ENCODE results near the gene SOD1. TPM values are rescaled to one million over a fixed set of nuclear protein-coding genes. Genes with fewer than 3 reads are reported as not detected.

Gene SOD1
- total RNA-seq, 2 experiments from 2014 or later, result 316 to 328 TPM

DNA sequence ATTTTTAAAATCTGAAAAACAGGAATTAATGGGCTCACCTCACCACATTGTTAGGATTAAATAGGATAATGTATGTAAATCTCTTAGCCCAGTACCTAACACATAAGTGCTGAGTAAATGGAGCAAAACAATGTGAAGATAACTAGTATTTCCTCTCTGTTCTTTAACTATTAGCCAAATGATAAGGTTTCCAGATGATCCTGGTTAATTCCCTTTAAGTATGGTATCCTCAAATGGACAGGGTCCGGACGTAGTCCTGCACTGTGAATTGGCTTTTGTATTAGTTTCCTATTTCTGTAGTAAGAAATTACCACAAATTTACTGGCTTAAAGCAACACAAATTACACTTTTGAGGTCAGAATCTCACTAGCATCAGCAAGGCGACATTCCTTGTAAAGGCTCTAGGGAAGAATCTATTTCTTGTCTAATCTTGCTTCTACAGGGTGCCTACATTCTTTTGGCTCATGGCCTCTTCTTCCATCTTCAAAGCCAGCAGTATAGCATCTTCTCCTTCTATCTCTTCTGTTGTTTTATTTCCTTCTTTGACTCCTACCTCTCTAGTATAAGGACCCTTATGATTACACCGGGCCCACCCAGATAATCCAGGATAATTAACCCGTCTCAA, 55.4 kb downstream of the SOD1 start:
- Mint-ChIP-seq H3K4me3 (no peak overlapping the region), H3K4me1 (peaks cover 68% of the 10 kb centered on the region), H3K9me3 (peaks cover 2% of the 10 kb centered on the region), H3K27ac (no peak overlapping the region), H3K36me3 (peaks cover 7% of the 10 kb centered on the region), H3K27me3 (no peaks in the 10 kb centered on the region)
- no peak for DNase-seq

DNA sequence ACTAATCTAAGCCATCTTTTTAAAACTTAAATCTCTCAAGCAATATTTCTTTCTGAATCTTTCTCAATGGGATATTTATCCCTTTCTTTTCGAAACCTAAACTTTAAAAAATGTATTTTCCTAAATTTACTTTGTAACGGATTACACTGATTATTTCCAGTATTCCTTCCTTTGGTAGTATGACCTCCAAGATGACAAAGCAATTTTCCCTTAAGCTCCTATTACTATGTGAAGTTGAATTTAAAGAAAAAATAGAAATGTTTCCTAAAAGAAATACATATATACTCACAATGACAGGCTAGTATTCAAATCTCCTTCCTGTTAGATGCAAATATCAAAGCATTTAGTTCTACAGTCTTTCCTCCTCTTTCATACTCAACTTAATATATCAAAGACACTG, 56.6 kb downstream of the SOD1 start:
- Mint-ChIP-seq H3K27me3 (no peaks in the 10 kb centered on the region), H3K36me3 (peaks cover 9% of the 10 kb centered on the region), H3K27ac (no peak overlapping the region), H3K4me3 (no peak overlapping the region), H3K4me1 (peaks cover 68% of the 10 kb centered on the region), H3K9me3 (peaks cover 2% of the 10 kb centered on the region)
- no peak for DNase-seq

Other genes starting within 250 kb of the SOD1 start
- 10 to 100 TPM; 50.3 to 55.4 TPM for gene SCAF4, start 72.4 kb downstream of the SOD1 start, total RNA-seq
- under 1 TPM; 0.42 to 0.54 TPM for gene HUNK, start 213.3 kb downstream of the SOD1 start, total RNA-seq

Data from activated naive CD8-positive, alpha-beta T cell treated with anti-CD3 and anti-CD28 coated beads for 36 hours (primary cell).